WTC11 (cell line): ENCODE results near the gene HMX3. TPM values are rescaled to one million over a fixed set of nuclear protein-coding genes. Genes with fewer than 3 reads are reported as not detected.

ENCODE experiments used
- ATAC-seq: fragments of 200-7000 bp; cut with Tn5 transposase; 2 replicates; pipeline ENCODE4 v1.10.0; 2021; ENCODE audit warnings: mild to moderate bottlenecking, moderate library complexity
- CTCF ChIA-PET: fragments of 300-600 bp; sonication (Branson Sonifier 250); formaldehyde crosslinking; loops from one replicate; lab custom pipeline; 2021; ENCODE audit warnings: antibody characterized with exemption; lab: Charles Lee
- POLR2A ChIA-PET: fragments of 350-600 bp; sonication (Branson Sonifier 250); formaldehyde crosslinking; loops from one replicate; lab custom pipeline; 2021; ENCODE audit warnings: antibody characterized with exemption; lab: Charles Lee
- DNase-seq: peaks from one replicate; pipeline ENCODE4 v3.0.0; 2021; ENCODE audit warnings: low spot score
- H3K27ac Mint-ChIP-seq: 2 replicates; pipeline ENCODE4 v1.8.0; 2021; ENCODE audit warnings: mixed read lengths
- H3K27me3 Mint-ChIP-seq: 2 replicates; pipeline ENCODE4 v1.8.0; 2021; ENCODE audit warnings: low read depth, mild to moderate bottlenecking, moderate library complexity, mixed read lengths
- H3K36me3 Mint-ChIP-seq: 2 replicates; pipeline ENCODE4 v1.8.0; 2021; ENCODE audit warnings: mixed read lengths
- H3K4me1 Mint-ChIP-seq: 2 replicates; pipeline ENCODE4 v1.8.0; 2022; ENCODE audit warnings: mixed read lengths
- H3K4me3 Mint-ChIP-seq: 2 replicates; pipeline ENCODE4 v1.8.0; 2021; ENCODE audit warnings: mild to moderate bottlenecking, moderate library complexity, mixed read lengths
- H3K9me3 Mint-ChIP-seq: 2 replicates; pipeline ENCODE4 v1.8.0; 2021; ENCODE audit warnings: mixed read lengths
- EMX1 ChIP-seq: fragments of 250-450 bp; sonication (Bioruptor Pico); IDR thresholded peaks from 2 replicates; pipeline ENCODE4 v1.8.0; 2021; ENCODE audit warnings: mild to moderate bottlenecking
- FOXP4 ChIP-seq: sonication (generic); formaldehyde crosslinking; IDR thresholded peaks from 2 replicates; pipeline ENCODE4 v1.8.0; 2022; ENCODE audit warnings: mild to moderate bottlenecking, missing genetic modification reagents
- NR2C2 ChIP-seq: sonication (generic); formaldehyde crosslinking; IDR thresholded peaks from 2 replicates; pipeline ENCODE4 v1.8.0; 2022; ENCODE audit warnings: mild to moderate bottlenecking, missing genetic modification reagents
- NR3C1 ChIP-seq: sonication (generic); formaldehyde crosslinking; conservative IDR thresholded peaks from 2 replicates; pipeline ENCODE4 v1.8.1; 2023; ENCODE audit warnings: low read depth, mild to moderate bottlenecking, missing genetic modification reagents
- PRRX2 ChIP-seq: fragments of 250-450 bp; sonication (Bioruptor Pico); IDR thresholded peaks from 2 replicates; pipeline ENCODE4 v1.8.0; 2021; ENCODE audit warnings: mild to moderate bottlenecking
- SOX15 ChIP-seq: fragments of 250-450 bp; sonication (Bioruptor Pico); IDR thresholded peaks from 2 replicates; pipeline ENCODE4 v1.9.0; 2021; ENCODE audit warnings: mild to moderate bottlenecking
- total RNA-seq: library from RNA; stranded (reverse); gene quantifications from 3 replicates; pipeline ENCODE4 v1.2.3, GENCODE V29; 2021
- TF ChIP-seq, protein P1 (sequence below): sonication (generic); formaldehyde crosslinking; IDR thresholded peaks from 2 replicates; pipeline ENCODE4 v1.8.1; 2023; ENCODE audit warnings: mild to moderate bottlenecking, missing genetic modification reagents, moderate library complexity
- TF ChIP-seq, protein P2 (sequence below): sonication (generic); formaldehyde crosslinking; IDR thresholded peaks from 2 replicates; pipeline ENCODE4 v1.8.1; 2022; ENCODE audit warnings: low read depth, missing genetic modification reagents, borderline replicate concordance
- TF ChIP-seq, protein P3 (sequence below): fragments of 250-450 bp; sonication (Bioruptor Pico); IDR thresholded peaks from 2 replicates; pipeline ENCODE4 v1.9.0; 2021; ENCODE audit warnings: mild to moderate bottlenecking
- TF ChIP-seq, protein P4 (sequence below): sonication (generic); formaldehyde crosslinking; IDR thresholded peaks from 2 replicates; pipeline ENCODE4 v1.8.0; 2023; ENCODE audit warnings: missing genetic modification reagents, mild to moderate bottlenecking, borderline replicate concordance

HMX3 gene
- total RNA-seq, 1 experiment from 2014 or later: not detected

- TF ChIP-seq, protein P1, sequence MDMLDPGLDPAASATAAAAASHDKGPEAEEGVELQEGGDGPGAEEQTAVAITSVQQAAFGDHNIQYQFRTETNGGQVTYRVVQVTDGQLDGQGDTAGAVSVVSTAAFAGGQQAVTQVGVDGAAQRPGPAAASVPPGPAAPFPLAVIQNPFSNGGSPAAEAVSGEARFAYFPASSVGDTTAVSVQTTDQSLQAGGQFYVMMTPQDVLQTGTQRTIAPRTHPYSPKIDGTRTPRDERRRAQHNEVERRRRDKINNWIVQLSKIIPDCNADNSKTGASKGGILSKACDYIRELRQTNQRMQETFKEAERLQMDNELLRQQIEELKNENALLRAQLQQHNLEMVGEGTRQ (CRISPR knock-in tag): no peak
- TF ChIP-seq, protein P2, sequence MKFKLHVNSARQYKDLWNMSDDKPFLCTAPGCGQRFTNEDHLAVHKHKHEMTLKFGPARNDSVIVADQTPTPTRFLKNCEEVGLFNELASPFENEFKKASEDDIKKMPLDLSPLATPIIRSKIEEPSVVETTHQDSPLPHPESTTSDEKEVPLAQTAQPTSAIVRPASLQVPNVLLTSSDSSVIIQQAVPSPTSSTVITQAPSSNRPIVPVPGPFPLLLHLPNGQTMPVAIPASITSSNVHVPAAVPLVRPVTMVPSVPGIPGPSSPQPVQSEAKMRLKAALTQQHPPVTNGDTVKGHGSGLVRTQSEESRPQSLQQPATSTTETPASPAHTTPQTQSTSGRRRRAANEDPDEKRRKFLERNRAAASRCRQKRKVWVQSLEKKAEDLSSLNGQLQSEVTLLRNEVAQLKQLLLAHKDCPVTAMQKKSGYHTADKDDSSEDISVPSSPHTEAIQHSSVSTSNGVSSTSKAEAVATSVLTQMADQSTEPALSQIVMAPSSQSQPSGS (CRISPR knock-in tag): no peak
- no peak for TF ChIP-seq NR3C1 (CRISPR knock-in tag)
Measured at GRCh38 chr10:123156078-123156477, 20.3 kb downstream of the HMX3 start (continued).

DNA sequence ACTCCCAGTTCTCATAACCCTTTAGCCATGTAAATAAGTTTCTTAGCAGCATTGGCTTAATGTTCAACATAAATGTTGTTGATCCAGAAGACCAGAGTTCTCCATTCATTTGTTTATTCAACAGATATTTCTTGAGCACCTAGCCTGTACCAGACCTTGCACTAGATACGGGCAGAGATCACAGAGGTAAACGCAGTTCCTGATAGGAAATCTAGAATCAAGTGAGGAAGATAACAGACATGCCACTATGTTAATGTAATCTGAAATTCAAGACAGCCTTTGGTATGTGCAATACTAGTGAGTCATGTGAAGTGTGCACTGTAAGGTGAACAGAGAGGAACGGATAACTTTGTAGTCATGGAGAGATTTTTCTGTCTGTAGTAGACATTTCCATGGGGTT is 21.4 kb downstream of the HMX3 start:
- peaks cover 60% of the 10 kb centered on the region for H3K4me1 Mint-ChIP-seq
- POLR2A ChIA-PET: no interaction called here
- ATAC-seq: no peak

GRCh38 chr10:123158682-123159081 is 22.9 kb downstream of the HMX3 start:
- ATAC-seq: no peak
- H3K36me3 Mint-ChIP-seq: peaks cover 84% of the 10 kb centered on the region
- no peak for DNase-seq
- H3K27ac Mint-ChIP-seq: no peak overlapping the region
- ChIA-PET POLR2A (no interaction called here), CTCF (no interaction called here)
- no peaks in the 10 kb centered on the region for H3K9me3 Mint-ChIP-seq
- H3K4me3 Mint-ChIP-seq: peak overlapping the region; percentile 33; the same call in 1 of the 2 replicates
- H3K27me3 Mint-ChIP-seq: no peaks in the 10 kb centered on the region; the same call in 1 of the 2 replicates
- peaks cover 45% of the 10 kb centered on the region for H3K4me1 Mint-ChIP-seq
- TF ChIP-seq SOX15 (CRISPR knock-in tag) (no peak), EMX1 (CRISPR knock-in tag) (no peak), FOXP4 (no peak), PRRX2 (CRISPR knock-in tag) (no peak)

More for the DNA sequence above, 21.4 kb downstream of the HMX3 start:
- H3K9me3 Mint-ChIP-seq: no peaks in the 10 kb centered on the region
- peaks cover 6% of the 10 kb centered on the region for H3K27me3 Mint-ChIP-seq
- H3K4me3 Mint-ChIP-seq: peak overlapping the region; percentile 6; the same call in 1 of the 2 replicates
- TF ChIP-seq, protein P3, sequence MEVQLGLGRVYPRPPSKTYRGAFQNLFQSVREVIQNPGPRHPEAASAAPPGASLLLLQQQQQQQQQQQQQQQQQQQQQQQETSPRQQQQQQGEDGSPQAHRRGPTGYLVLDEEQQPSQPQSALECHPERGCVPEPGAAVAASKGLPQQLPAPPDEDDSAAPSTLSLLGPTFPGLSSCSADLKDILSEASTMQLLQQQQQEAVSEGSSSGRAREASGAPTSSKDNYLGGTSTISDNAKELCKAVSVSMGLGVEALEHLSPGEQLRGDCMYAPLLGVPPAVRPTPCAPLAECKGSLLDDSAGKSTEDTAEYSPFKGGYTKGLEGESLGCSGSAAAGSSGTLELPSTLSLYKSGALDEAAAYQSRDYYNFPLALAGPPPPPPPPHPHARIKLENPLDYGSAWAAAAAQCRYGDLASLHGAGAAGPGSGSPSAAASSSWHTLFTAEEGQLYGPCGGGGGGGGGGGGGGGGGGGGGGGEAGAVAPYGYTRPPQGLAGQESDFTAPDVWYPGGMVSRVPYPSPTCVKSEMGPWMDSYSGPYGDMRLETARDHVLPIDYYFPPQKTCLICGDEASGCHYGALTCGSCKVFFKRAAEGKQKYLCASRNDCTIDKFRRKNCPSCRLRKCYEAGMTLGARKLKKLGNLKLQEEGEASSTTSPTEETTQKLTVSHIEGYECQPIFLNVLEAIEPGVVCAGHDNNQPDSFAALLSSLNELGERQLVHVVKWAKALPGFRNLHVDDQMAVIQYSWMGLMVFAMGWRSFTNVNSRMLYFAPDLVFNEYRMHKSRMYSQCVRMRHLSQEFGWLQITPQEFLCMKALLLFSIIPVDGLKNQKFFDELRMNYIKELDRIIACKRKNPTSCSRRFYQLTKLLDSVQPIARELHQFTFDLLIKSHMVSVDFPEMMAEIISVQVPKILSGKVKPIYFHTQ (CRISPR knock-in tag): no peak
- no peak for TF ChIP-seq NR2C2 (CRISPR knock-in tag)
- TF ChIP-seq, protein P4, sequence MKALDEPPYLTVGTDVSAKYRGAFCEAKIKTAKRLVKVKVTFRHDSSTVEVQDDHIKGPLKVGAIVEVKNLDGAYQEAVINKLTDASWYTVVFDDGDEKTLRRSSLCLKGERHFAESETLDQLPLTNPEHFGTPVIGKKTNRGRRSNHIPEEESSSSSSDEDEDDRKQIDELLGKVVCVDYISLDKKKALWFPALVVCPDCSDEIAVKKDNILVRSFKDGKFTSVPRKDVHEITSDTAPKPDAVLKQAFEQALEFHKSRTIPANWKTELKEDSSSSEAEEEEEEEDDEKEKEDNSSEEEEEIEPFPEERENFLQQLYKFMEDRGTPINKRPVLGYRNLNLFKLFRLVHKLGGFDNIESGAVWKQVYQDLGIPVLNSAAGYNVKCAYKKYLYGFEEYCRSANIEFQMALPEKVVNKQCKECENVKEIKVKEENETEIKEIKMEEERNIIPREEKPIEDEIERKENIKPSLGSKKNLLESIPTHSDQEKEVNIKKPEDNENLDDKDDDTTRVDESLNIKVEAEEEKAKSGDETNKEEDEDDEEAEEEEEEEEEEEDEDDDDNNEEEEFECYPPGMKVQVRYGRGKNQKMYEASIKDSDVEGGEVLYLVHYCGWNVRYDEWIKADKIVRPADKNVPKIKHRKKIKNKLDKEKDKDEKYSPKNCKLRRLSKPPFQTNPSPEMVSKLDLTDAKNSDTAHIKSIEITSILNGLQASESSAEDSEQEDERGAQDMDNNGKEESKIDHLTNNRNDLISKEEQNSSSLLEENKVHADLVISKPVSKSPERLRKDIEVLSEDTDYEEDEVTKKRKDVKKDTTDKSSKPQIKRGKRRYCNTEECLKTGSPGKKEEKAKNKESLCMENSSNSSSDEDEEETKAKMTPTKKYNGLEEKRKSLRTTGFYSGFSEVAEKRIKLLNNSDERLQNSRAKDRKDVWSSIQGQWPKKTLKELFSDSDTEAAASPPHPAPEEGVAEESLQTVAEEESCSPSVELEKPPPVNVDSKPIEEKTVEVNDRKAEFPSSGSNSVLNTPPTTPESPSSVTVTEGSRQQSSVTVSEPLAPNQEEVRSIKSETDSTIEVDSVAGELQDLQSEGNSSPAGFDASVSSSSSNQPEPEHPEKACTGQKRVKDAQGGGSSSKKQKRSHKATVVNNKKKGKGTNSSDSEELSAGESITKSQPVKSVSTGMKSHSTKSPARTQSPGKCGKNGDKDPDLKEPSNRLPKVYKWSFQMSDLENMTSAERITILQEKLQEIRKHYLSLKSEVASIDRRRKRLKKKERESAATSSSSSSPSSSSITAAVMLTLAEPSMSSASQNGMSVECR (CRISPR knock-in tag): no peak
- DNase-seq: no peak
- peaks cover 71% of the 10 kb centered on the region for H3K36me3 Mint-ChIP-seq
- peak overlapping the region; percentile 54; the same call in 1 of the 2 replicates for H3K27ac Mint-ChIP-seq
- CTCF ChIA-PET: no interaction called here
